PC-3 (cell line): Measurements from ENCODE around the gene GNAI2. TPM values are rescaled to one million over a fixed set of nuclear protein-coding genes. Genes with fewer than 3 reads are reported as not detected.
"Not testable (repeated sequence)": the region's sequence is repeated elsewhere in the genome, so short reads cannot be mapped to it uniquely, and the experiment has no call there.

Source experiments
- ATAC-seq: fragments of 200-7000 bp; cut with Tn5 transposase; 2 replicates; pipeline ENCODE4 v1.9.1; 2020; ENCODE audit warnings: mild to moderate bottlenecking, moderate library complexity
- BruUV-seq: library from RNA; stranded (reverse); fragments of 400-500 nt; replicated peaks from 2 replicates; lab custom pipeline; 2021; lab: Mats Ljungman, UMichigan
- CTCF ChIA-PET: fragments of 300-600 bp; sonication (Branson Sonifier 250); formaldehyde crosslinking; loops from one replicate; lab custom pipeline; 2022; ENCODE audit warnings: antibody characterized with exemption; lab: Charles Lee
- POLR2A ChIA-PET: fragments of 300-600 bp; sonication (Branson Sonifier 250); formaldehyde crosslinking; loops from one replicate; lab custom pipeline; 2022; ENCODE audit warnings: antibody characterized with exemption; ENCODE audit not compliant: unreplicated experiment; lab: Charles Lee
- DNase-seq: peaks from one replicate; pipeline ENCODE4 v3.0.0-alpha.2; 2015
- H2AFZ ChIP-seq: fragments of 300-600 bp; sonication (generic); 2 replicates; pipeline ENCODE4 v1.6.0; 2016; ENCODE audit warnings: antibody characterized with exemption, low read length
- H3F3A ChIP-seq: fragments of 300-600 bp; sonication (generic); one replicate; pipeline ENCODE4 v1.6.0; 2017; ENCODE audit warnings: antibody characterized with exemption, low read length, control low read depth, mild to moderate bottlenecking; ENCODE audit not compliant: unreplicated experiment
- H3K27ac ChIP-seq: fragments of 300-600 bp; sonication (generic); 2 replicates; pipeline ENCODE4 v1.5.1; 2016; ENCODE audit warnings: mild to moderate bottlenecking, low read length
- H3K27me3 ChIP-seq: fragments of 300-600 bp; sonication (generic); 2 replicates; pipeline ENCODE4 v1.6.1; 2016; ENCODE audit warnings: low read length, mixed read lengths
- H3K36me3 ChIP-seq: fragments of 300-600 bp; sonication (generic); 2 replicates; pipeline ENCODE4 v1.6.1; 2016; ENCODE audit warnings: low read depth, mixed run types, low read length, mixed read lengths
- H3K4me1 ChIP-seq: fragments of 300-600 bp; sonication (generic); 2 replicates; pipeline ENCODE4 v1.5.1; 2016; ENCODE audit warnings: low read length; ENCODE audit not compliant: insufficient read depth
- H3K4me2 ChIP-seq: fragments of 300-600 bp; sonication (generic); 2 replicates; pipeline ENCODE4 v1.6.0; 2016; ENCODE audit warnings: low read length
- H3K4me3 ChIP-seq: fragments of 300-600 bp; sonication (generic); 2 replicates; pipeline ENCODE4 v1.5.1; 2016; ENCODE audit warnings: mild to moderate bottlenecking, low read length, mixed read lengths
- H3K79me2 ChIP-seq: fragments of 300-600 bp; sonication (generic); 2 replicates; pipeline ENCODE4 v1.6.1; 2017; ENCODE audit warnings: low read length, mixed read lengths
- H3K9ac ChIP-seq: fragments of 300-600 bp; sonication (generic); 2 replicates; pipeline ENCODE4 v1.6.0; 2016; ENCODE audit warnings: mild to moderate bottlenecking, low read length
- H3K9me2 ChIP-seq: fragments of 300-600 bp; sonication (generic); replicated peaks from 2 replicates; pipeline ENCODE4 v1.6.1; 2016; ENCODE audit warnings: mixed run types, low read length, mixed read lengths
- H3K9me3 ChIP-seq: fragments of 300-600 bp; sonication (generic); 2 replicates; pipeline ENCODE4 v1.6.1; 2016; ENCODE audit warnings: low read length, mixed read lengths
- H4K20me1 ChIP-seq: fragments of 300-600 bp; sonication (generic); 2 replicates; pipeline ENCODE4 v1.6.1; 2016; ENCODE audit warnings: low read length, mixed read lengths
- CTCF ChIP-seq: fragments of 300-600 bp; sonication (generic); conservative IDR thresholded peaks from 2 replicates; pipeline ENCODE4 v1.5.1; 2017; ENCODE audit warnings: antibody characterized with exemption, low read depth, mild to moderate bottlenecking, low read length
- EZH2 ChIP-seq: fragments of 300-600 bp; sonication (generic); IDR thresholded peaks from one replicate; pipeline ENCODE4 v1.6.1; 2017; ENCODE audit warnings: antibody characterized with exemption, mild to moderate bottlenecking, low read length; ENCODE audit not compliant: unreplicated experiment
- EZH2phosphoT487 ChIP-seq: fragments of 300-600 bp; sonication (generic); IDR thresholded peaks from 2 replicates; pipeline ENCODE4 v1.6.1; 2018; ENCODE audit warnings: mild to moderate bottlenecking, antibody characterized with exemption, low read length, borderline replicate concordance
- intact Hi-C: fragments of 100-400 bp; cut with micrococcal nuclease; formaldehyde crosslinking; loops from 2 replicates; pipeline ENCODE4 v1.9.0; 2023
- total RNA-seq: library from RNA; depleted of rRNA; stranded (reverse); fragments of >200 nt; gene quantifications from 2 replicates; pipeline ENCODE4 v1.2.3, GENCODE V29; 2014

The GNAI2 gene
- total RNA-seq, 1 experiment from 2014 or later, result 221 TPM

DNA sequence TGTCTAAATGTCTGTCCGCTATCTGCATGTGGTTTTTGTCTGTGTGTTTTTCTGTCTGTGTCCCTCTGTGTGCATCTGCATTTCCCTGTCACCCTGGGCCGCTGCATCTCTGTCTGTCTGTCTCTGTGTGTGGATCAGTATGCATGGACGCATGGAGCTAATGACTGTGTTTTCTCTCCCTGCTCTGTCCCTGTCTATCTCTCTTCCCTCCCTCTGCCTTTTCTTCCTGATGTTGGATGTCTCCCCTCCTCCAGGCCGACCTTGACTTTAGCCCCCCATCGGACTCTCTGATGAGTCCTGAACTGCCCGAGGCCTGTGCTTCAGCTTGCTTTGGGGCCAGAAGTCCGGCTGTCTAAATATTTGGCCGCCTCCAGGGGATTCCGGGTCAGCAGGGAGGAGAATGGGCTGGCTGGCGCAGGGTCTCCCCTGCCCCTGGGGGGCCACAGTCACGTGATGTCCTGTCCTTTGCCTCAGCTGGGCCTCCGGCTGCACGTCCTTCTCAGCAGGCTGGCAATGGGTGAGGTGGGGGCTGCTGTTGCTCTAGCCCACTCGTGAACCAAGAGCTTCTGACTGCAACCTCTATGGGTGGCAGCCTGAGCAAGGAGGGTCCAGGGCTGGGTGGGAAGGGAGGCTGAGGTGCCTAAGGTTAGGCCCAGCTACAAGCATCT, 27.2 kb upstream of the GNAI2 start:
- POLR2A ChIA-PET, result no interaction called here
- no peaks in the 10 kb centered on the region for H3K79me2 ChIP-seq
- CTCF ChIA-PET, result no interaction called here
- no peak overlapping the region for H3K4me3 ChIP-seq
- H3K27me3 ChIP-seq, result 0 out of 2 replicates have a peak, but pooled peaks cover 10% of the 10 kb centered on the region
- no peak for DNase-seq
- H3F3A ChIP-seq, result no peaks in the 10 kb centered on the region
- no peak overlapping the region for H3K27ac ChIP-seq
- H3K9me2 ChIP-seq, result no peaks in the 10 kb centered on the region
- BruUV-seq, result no TSS peak
- no peak overlapping the region for H2AFZ ChIP-seq
- H3K4me1 ChIP-seq, result no peaks in the 10 kb centered on the region
- ATAC-seq, result no peak
- no peaks in the 10 kb centered on the region for H3K36me3 ChIP-seq
- no peaks in the 10 kb centered on the region for H4K20me1 ChIP-seq
- H3K4me2 ChIP-seq, result no peak overlapping the region
- no peaks in the 10 kb centered on the region for H3K9me3 ChIP-seq
- intact Hi-C loops, result no loop called here
- no peak for TF ChIP-seq CTCF
- TF ChIP-seq EZH2phosphoT487, result no peak
- no peak for TF ChIP-seq EZH2
- H3K9ac ChIP-seq, result no peak overlapping the region

GRCh38 chr3:50210176-50210509, 25.9 kb upstream of the GNAI2 start:
- Histone ChIP-seq H3K9me2 (no peaks in the 10 kb centered on the region), H4K20me1 (no peaks in the 10 kb centered on the region), H3K36me3 (no peaks in the 10 kb centered on the region), H3K27ac (no peak overlapping the region), H3K4me3 (no peak overlapping the region), H3K4me2 (no peak overlapping the region), H3K4me1 (no peaks in the 10 kb centered on the region), H3K9me3 (no peaks in the 10 kb centered on the region), H2AFZ (no peak overlapping the region), H3K9ac (no peak overlapping the region), H3K79me2 (no peaks in the 10 kb centered on the region), H3K27me3 (no peaks in the 10 kb centered on the region), H3F3A (no peaks in the 10 kb centered on the region)
- POLR2A ChIA-PET, result no interaction called here
- ATAC-seq (no peak), DNase-seq (no peak)
- no peak for TF ChIP-seq EZH2phosphoT487
- no peak for TF ChIP-seq CTCF
- no peak for TF ChIP-seq EZH2
- intact Hi-C loops, result no loop called here
- no TSS peak for BruUV-seq
- CTCF ChIA-PET, result interaction anchor here (0.6 kb wide), 2 partner anchors 25 to 218 kb away, joined by 3 read pairs; no protein-coding TSS in a partner anchor

DNA sequence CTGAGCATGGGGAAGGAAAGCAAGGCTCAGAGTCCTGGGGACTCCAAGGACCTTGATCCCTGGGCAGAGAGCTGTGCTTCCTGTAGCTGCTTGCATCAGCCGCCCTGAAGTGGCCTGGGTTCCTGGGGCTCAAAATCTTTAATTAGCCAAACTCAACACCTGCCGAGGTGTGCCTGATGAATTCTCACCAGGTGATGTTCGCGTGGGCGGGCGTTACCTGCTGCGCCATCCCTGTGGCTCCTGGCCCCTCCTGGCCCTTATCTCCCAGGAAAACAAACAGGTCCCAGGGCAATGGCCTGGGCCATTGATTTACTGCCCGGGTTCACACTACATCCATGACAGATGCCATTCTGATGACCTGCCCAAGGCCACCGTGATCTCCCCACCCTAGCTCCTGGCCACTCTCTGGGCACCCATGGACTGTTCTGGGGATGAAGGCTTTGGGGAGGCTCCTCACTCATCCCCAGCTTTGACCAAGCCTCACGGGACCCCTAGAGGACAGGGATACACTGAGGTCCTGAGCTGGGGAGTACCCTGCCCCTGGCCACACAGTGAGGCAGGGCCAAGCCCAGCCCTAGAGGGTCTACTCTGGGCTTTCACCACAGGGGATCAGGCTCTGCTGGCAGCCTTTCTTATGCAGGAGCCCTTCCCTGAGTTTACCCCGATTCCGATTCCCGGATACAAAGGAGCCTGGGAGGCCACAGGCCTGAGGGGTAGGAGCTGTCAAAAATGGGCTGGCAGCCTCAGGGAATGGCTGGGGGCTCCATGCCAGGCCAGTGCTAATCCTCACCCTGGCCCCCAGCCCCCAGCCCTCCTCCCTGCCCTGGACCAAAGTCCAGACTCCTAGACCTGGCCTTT, 25.3 kb upstream of the GNAI2 start:
- intact Hi-C loops, result no loop called here
- BruUV-seq, result no TSS peak
- H3K9me2 ChIP-seq, result no peaks in the 10 kb centered on the region
- no peaks in the 10 kb centered on the region for H3K79me2 ChIP-seq
- no peaks in the 10 kb centered on the region for H4K20me1 ChIP-seq
- H3F3A ChIP-seq, result no peaks in the 10 kb centered on the region
- H3K9me3 ChIP-seq, result no peaks in the 10 kb centered on the region
- ChIA-PET POLR2A (no interaction called here), CTCF (interaction anchor here (0.6 to 1.0 kb wide), 2 partner anchors 15 to 25 kb away, joined by 3 read pairs; no protein-coding TSS in a partner anchor)
- no peak overlapping the region for H3K9ac ChIP-seq
- no peak for DNase-seq
- H3K27ac ChIP-seq, result no peak overlapping the region
- H2AFZ ChIP-seq, result no peak overlapping the region
- no peak overlapping the region for H3K4me3 ChIP-seq
- no peak for TF ChIP-seq CTCF
- TF ChIP-seq EZH2, result no peak
- no peak for TF ChIP-seq EZH2phosphoT487
- no peaks in the 10 kb centered on the region for H3K4me1 ChIP-seq
- no peak for ATAC-seq
- H3K4me2 ChIP-seq, result no peak overlapping the region
- no peaks in the 10 kb centered on the region for H3K36me3 ChIP-seq
- no peaks in the 10 kb centered on the region for H3K27me3 ChIP-seq

DNA sequence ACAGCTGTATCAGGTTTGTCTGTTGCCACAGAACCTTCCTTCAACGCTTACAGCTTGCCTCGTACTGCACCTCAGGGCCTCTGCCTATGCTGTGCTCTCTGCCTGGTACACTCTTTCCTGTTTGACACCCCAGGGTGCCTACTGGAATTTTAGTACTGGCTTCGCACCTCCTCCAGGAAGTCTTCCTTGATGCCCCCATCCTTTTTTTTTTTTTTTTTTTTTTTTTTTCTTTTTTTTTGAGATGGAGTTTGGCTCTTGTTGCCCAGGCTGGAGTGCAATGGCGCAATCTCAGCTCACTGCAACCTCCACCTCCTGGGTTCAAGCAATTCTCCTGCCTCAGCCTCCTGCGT, 24.7 kb upstream of the GNAI2 start:
- H3K4me3 ChIP-seq, H3K4me2 ChIP-seq, ATAC-seq, H3K36me3 ChIP-seq, H4K20me1 ChIP-seq, H3K27me3 ChIP-seq, H3K9me3 ChIP-seq, H3K79me2 ChIP-seq, H3F3A ChIP-seq, BruUV-seq, intact Hi-C loops, H3K9ac ChIP-seq, H3K4me1 ChIP-seq, POLR2A ChIA-PET, H3K9me2 ChIP-seq, H3K27ac ChIP-seq, DNase-seq, H2AFZ ChIP-seq: not testable (repeated sequence)
- CTCF ChIA-PET, result interaction anchor here (1.0 kb wide), 1 partner anchor 16 kb away, joined by 3 read pairs; no protein-coding TSS in a partner anchor
